Cardiac septum (tissue), 1 donor: Measurements from ENCODE around the gene CDK5. TPM values are rescaled to one million over a fixed set of nuclear protein-coding genes. Genes with fewer than 3 reads are reported as not detected.

Experiments
- DNase-seq: peaks from one replicate; pipeline ENCODE4 v3.0.0-alpha.2; 2020; ENCODE audit warnings: low spot score
- intact Hi-C: fragments of 100-400 bp; cut with DNase I; formaldehyde crosslinking; loops from one replicate; pipeline ENCODE4 v1.14.0; 2022
- total RNA-seq: library from RNA; stranded (reverse); fragmentation: NEBNext Ultra II Directional; extraction: Animal tissue kit (Norgen Biotek cat#: 25700); gene quantifications from one replicate; pipeline ENCODE4 v1.2.1, GENCODE V29; 2021
- donor health status: DM: no; HTN: no; CAD: no.

The CDK5 gene
- total RNA-seq, 1 donor from 2014 or later: 9.4 TPM

DNA sequence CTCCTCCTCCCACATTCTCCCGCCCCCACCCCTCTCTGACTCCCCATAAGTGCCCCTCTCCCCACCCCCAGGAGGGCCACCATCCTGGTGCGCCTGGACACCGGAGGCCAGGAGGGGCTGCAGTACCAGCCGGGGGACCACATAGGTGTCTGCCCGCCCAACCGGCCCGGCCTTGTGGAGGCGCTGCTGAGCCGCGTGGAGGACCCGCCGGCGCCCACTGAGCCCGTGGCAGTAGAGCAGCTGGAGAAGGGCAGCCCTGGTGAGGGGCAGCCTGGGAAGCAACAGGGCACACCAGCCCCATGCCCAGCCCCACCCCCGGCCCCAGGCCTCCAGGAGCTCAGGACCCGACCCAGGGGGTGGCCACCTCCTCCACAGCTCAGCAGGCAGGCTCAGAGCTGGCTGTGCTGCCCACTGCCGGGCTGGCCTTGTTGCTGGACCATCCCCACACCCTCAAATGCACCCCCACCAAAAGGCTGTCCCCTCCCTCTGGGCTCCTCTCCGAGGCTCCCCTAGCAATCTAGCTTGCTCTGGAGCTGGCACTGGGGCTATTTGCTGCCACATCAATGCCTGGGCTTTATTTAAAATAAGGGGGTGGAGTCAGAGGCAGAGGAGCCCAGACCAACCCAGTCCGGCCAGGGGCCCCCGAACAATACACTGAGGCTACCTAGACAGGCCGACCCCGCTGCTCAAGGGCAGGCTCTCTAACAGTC lies 48.2 kb downstream of the CDK5 start:
- no peak for DNase-seq
- intact Hi-C loops: no loop called here

DNA sequence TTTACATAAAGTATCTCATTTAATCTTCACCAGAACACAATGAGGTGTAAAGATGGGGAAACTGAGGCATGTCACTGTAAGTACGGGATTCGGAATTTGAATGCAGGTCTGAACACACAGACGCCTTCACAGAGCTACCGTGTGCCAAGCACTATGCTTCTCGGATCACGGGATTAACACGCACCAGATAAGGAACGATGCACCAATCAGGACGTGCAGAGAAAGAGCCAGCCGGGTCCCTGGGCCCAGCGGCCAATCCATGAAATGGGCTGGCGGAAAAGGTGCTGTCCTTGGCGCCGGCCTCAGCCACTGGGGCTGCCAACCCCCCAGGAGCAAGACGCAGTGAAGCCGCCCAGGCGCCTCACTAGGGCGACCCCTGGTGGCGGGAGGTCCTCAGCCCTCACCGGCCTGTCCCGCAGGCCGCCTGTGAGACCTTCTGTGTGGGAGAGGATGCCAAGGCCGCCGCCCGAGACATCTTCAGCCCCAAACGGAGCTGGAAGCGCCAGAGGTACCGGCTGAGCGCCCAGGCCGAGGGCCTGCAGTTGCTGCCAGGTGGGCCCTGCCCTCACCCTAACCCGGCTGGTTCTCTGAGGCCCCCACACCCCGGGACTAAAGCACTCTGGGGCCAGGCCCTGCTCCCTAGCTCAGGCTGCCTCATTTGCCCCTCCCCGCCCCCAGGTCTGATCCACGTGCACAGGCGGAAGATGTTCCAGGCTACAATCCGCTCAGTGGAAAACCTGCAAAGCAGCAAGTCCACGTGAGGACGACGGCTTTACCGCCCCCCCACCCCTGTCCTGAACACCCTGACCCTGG lies 49.0 kb downstream of the CDK5 start:
- intact Hi-C loops: no loop called here
- no peak for DNase-seq

DNA sequence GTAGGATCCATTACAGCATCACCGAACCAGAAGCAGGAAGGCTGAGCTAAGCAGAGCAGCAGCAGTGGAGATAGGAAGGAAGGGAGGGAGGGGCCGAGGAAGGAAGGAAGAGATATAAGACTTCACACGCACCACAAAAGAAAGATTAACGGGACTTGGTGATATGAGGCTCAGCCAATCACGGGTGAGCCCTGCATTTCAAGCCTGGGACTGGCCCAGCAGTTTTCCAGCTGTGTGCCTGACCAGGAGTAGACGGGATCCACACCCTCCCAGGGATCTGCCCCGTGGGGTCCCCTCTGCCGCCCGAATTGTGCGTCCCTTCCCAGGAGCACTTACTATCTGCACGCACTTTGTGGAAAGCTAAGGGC lies 49.6 kb downstream of the CDK5 start:
- no peak for DNase-seq
- intact Hi-C loops: no loop called here

DNA sequence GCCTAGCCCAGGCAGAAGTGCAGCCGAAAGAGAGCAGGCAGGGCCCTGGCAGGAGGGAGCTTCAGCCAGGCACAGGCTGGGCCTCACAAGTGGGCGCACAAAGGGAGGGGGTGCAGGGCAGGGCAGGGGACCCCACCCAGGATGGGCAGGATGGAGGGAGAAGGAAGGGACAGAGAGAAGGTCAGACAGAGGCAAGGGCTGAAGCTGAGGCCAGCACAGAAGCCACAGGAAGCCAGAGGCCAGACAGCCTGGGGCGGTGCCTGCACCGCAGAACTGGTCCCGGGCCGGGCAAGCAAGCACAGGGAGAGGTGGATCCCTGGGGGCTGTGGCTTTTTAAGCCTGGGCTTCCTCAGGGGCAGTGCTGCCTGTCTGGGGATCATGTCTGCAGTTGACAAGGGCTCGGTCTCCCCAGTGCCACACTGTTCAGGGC lies 50.2 kb downstream of the CDK5 start:
- intact Hi-C loops: no loop called here
- DNase-seq: no peak

DNA sequence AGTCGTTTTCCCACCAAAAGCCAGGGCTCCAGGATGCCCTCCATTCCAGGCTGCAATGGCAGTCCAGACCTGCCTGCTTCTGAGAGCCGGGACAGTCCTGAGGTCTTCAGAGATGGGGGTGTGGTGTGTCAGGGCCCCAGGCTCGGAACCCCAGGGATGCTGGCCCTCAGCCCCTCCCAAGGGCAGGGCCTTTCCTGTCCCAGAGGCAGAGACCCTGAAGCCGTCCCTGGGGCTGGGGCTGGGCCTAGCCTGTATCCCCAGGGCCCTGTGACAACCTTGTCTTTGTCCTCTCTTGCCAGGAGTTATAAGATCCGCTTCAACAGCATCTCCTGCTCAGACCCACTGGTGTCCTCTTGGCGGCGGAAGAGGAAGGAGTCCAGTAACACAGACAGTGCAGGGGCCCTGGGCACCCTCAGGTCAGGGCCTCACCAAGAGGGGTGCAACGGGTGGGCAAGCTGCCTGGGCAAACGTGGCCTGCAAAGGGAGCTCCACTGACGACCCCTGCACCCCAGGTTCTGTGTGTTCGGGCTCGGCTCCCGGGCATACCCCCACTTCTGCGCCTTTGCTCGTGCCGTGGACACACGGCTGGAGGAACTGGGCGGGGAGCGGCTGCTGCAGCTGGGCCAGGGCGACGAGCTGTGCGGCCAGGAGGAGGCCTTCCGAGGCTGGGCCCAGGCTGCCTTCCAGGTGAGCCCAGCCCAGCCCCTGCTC lies 51.0 kb downstream of the CDK5 start:
- intact Hi-C loops: no loop called here
- DNase-seq: no peak

DNA sequence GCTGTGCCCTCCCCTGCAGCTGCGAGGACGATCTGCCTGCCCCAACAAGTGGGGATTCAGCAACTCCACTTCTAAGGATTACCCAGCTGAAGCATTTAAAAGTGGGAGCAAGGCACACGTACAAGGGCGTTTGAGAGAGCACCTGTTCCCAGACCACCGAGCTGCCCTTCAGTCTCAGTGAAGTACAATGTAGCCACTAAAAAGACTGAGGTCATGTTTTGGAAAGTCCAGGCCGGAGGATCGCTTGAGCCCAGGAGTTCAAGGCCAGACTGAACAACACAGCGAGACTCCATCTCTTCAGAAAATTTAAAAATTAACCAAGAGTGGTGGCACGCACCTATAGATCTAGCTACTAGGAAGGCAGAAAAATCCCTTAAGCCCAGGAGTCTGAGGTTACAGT lies 52.1 kb downstream of the CDK5 start:
- intact Hi-C loops: no loop called here
- DNase-seq: no peak

Other genes starting within 250 kb of the CDK5 start
- 0.43 TPM for gene AOC1, start 205.4 kb downstream of the CDK5 start, total RNA-seq
- 61.9 TPM for gene KCNH2, start 79.6 kb downstream of the CDK5 start, total RNA-seq
- 26.5 TPM for gene NOS3, start 66.9 kb downstream of the CDK5 start, total RNA-seq
- 0.13 TPM for gene ATG9B, start 33.4 kb downstream of the CDK5 start, total RNA-seq
- 28.5 TPM for gene ABCB8, start 29.4 kb downstream of the CDK5 start, total RNA-seq
- gene ASIC3, start 9.4 kb downstream of the CDK5 start, total RNA-seq: 5.2 TPM
- 83.4 TPM for gene SLC4A2, start 1.7 kb upstream of the CDK5 start, total RNA-seq
- 93.3 TPM for gene FASTK, start 22.9 kb upstream of the CDK5 start, total RNA-seq
- 29.0 TPM for gene TMUB1, start 25.6 kb upstream of the CDK5 start, total RNA-seq
- gene AGAP3, start 28.6 kb upstream of the CDK5 start, total RNA-seq: 67.5 TPM
- 0.57 TPM for gene GBX1, start 109.8 kb upstream of the CDK5 start, total RNA-seq
- 17.3 TPM for gene ASB10, start 129.4 kb upstream of the CDK5 start, total RNA-seq
- not detected for gene H2BK1, start 152.6 kb upstream of the CDK5 start, total RNA-seq
- 28.8 TPM for gene ABCF2, start 169.3 kb upstream of the CDK5 start, total RNA-seq
- gene CHPF2, start 174.6 kb upstream of the CDK5 start, total RNA-seq: 31.0 TPM
- gene SMARCD3, start 190.8 kb upstream of the CDK5 start, total RNA-seq: 112 TPM